Measurements from ENCODE around the gene SCAI. TPM values are rescaled to one million over a fixed set of nuclear protein-coding genes. Genes with fewer than 3 reads are reported as not detected.

SCAI gene
- total and polyA plus RNA-seq, 2 experiments from 2014 or later, result 13.3 to 35.0 TPM

GRCh38 chr9:125074976-125075375 lies 68.4 kb downstream of the SCAI start:
- Histone ChIP-seq H3F3A (replicated peaks; ENCODE audit: low read depth) (no peaks in the 10 kb centered on the region), H3K4me1 (ENCODE audit: insufficient read depth) (no peaks in the 10 kb centered on the region), H3K27ac (ENCODE audit: low read depth) (no peak overlapping the region), H3K27me3 (ENCODE audit: insufficient read depth) (no peaks in the 10 kb centered on the region), H3K4me2 (no peak overlapping the region), H2AFZ (no peak overlapping the region), H3K9me2 (ENCODE audit: insufficient read depth) (no peaks in the 10 kb centered on the region), H4K20me1 (replicated peaks; ENCODE audit: insufficient read depth) (no peaks in the 10 kb centered on the region; the same call in none of the 2 replicates), H3K79me2 (replicated peaks; ENCODE audit: insufficient read depth) (peaks cover 7% of the 10 kb centered on the region), H3K36me3 (ENCODE audit: insufficient read depth) (no peaks in the 10 kb centered on the region), H3K4me3 (no peak overlapping the region)
- H3K9me3 Mint-ChIP-seq, result no peaks in the 10 kb centered on the region
- no peaks in the 10 kb centered on the region for H3K4me1 Mint-ChIP-seq
- no peaks in the 10 kb centered on the region for H3K27me3 Mint-ChIP-seq (ENCODE audit: insufficient read depth, low read depth, poor library complexity)
- no peak for DNase-seq (ENCODE audit: low spot score)
- no peak overlapping the region; the same call in 1 of the 2 replicates for H3K27ac Mint-ChIP-seq
- H3K4me3 Mint-ChIP-seq, result no peak overlapping the region
- TF ChIP-seq ZNF331 (CRISPR knock-in tag; IDR thresholded peaks at IDR 0.05; ENCODE audit: low read depth) (no peak), ZNF462 (CRISPR knock-in tag; IDR thresholded peaks at IDR 0.05) (no peak), STAT1 (IDR thresholded peaks at IDR 0.05; ENCODE audit: unreplicated experiment) (no peak), EZH2phosphoT487 (IDR thresholded peaks at IDR 0.05; ENCODE audit: unreplicated experiment) (no peak), CTCF (conservative IDR thresholded peaks at IDR 0.05; ENCODE audit: low read depth in 2 of 2) (no peak), CREB1 (CRISPR knock-in tag; IDR thresholded peaks at IDR 0.05; ENCODE audit: low read depth) (no peak), REST (IDR thresholded peaks at IDR 0.05; ENCODE audit: unreplicated experiment) (no peak), ETS1 (IDR thresholded peaks at IDR 0.05) (no peak), JUNB (IDR thresholded peaks at IDR 0.05; ENCODE audit: unreplicated experiment) (no peak), NANOG (IDR thresholded peaks at IDR 0.05; ENCODE audit: borderline replicate concordance) (no peak), POLR2AphosphoS5 (IDR thresholded peaks at IDR 0.05; ENCODE audit: low read depth) (no peak), ZNF114 (CRISPR knock-in tag; IDR thresholded peaks at IDR 0.05) (no peak)
- no peak for ATAC-seq
- peaks cover under 1% of the 10 kb centered on the region; the same call in 1 of the 3 replicates for H3K36me3 Mint-ChIP-seq (ENCODE audit: low read depth)
